IPS-20b (cell line): ENCODE results near the gene C10orf88.
"Not testable (repeated sequence)": the region's sequence is repeated elsewhere in the genome, so short reads cannot be mapped to it uniquely, and the experiment has no call there.

Source experiments
- H3K27ac ChIP-seq: one replicate; pipeline ENCODE4 v1.5.1; 2013; ENCODE audit warnings: low read length
- H3K27me3 ChIP-seq: 2 replicates; pipeline ENCODE4 v1.6.1; 2013; ENCODE audit warnings: mild to moderate bottlenecking, low read length, inconsistent platforms; ENCODE audit not compliant: insufficient read depth
- H3K36me3 ChIP-seq: 2 replicates; pipeline ENCODE4 v1.6.1; 2013; ENCODE audit warnings: low read depth, mild to moderate bottlenecking, inconsistent platforms, low read length, moderate library complexity; ENCODE audit not compliant: insufficient read depth
- H3K4me1 ChIP-seq: 2 replicates; pipeline ENCODE4 v1.6.1; 2013; ENCODE audit warnings: mild to moderate bottlenecking, control low read depth, inconsistent platforms, low read length, moderate library complexity; ENCODE audit not compliant: insufficient read depth
- H3K4me3 ChIP-seq: 2 replicates; pipeline ENCODE4 v1.5.1; 2013; ENCODE audit warnings: mild to moderate bottlenecking, low read length, inconsistent platforms
- H3K9ac ChIP-seq: 2 replicates; pipeline ENCODE4 v1.6.1; 2013; ENCODE audit warnings: low read depth, mild to moderate bottlenecking, inconsistent platforms, low read length, moderate library complexity
- H3K9me3 ChIP-seq: 2 replicates; pipeline ENCODE4 v1.6.1; 2013; ENCODE audit warnings: mild to moderate bottlenecking, low read depth, low read length, inconsistent platforms; ENCODE audit not compliant: insufficient read depth

The C10orf88 gene

DNA sequence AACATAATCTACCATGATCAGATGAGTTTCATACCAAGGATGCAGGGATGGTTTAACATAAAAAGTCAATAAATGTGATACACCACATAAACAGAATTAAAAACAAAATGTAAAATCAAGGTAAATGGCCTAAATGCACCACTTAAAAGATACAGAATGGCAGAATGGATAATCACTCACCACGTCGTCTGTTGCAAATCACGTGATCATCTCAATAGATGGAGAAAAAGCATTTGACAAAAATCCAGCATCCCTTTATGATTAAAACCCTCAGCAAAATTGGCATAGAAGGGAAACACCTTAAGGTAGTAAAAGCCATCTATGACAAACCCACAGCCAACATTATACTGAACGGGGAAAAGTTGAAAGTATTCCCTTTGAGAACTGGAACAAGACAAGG lies 50.2 kb downstream of the C10orf88 start:
- peaks cover 17% of the 10 kb centered on the region; the same call in 1 of the 2 replicates for H3K27me3 ChIP-seq
- H3K9ac ChIP-seq, H3K27ac ChIP-seq, H3K4me1 ChIP-seq, H3K36me3 ChIP-seq, H3K9me3 ChIP-seq, H3K4me3 ChIP-seq: not testable (repeated sequence)

DNA sequence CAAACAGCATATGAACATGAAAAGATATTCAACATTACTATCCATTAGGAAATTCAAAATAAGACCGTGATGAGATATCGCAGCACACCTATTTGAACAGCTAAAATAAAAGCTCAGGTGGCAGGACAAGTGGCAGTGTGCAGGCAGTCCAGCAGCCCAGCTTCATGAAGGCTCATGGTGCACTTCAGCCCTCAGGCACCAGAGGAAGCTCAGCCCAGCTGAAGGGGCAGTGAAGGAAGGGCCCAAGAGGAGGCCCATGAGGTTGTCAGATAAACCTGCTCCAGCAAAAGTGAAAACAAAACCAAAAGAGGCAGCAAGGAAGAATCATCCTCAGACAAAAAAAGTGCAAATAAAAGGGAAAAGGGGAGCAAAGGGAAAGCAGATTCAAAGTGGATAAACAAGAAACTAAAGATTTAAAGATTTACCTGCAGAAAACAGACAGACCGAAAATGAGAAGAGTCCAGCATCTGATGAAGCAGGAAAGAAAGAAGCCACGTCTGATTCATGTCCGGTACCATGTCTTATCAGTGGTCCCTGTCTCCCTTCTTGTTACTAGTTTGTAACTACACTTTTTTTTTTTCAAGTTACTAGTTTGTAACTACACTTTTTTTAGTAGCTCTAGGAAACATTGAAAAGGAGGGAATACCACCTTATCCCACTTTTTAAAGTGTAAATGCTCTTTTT lies 59.6 kb downstream of the C10orf88 start:
- Histone ChIP-seq H3K27me3 (no peaks in the 10 kb centered on the region), H3K4me3 (no peak overlapping the region), H3K4me1 (no peaks in the 10 kb centered on the region), H3K9me3 (no peaks in the 10 kb centered on the region), H3K27ac (no peak overlapping the region), H3K9ac (no peak overlapping the region), H3K36me3 (no peaks in the 10 kb centered on the region)

GRCh38 chr10:122884166-122884565 lies 69.9 kb downstream of the C10orf88 start:
- no peaks in the 10 kb centered on the region for H3K4me1 ChIP-seq
- no peak overlapping the region for H3K27ac ChIP-seq
- no peak overlapping the region for H3K4me3 ChIP-seq
- no peaks in the 10 kb centered on the region for H3K9me3 ChIP-seq
- H3K36me3 ChIP-seq, result no peaks in the 10 kb centered on the region
- H3K27me3 ChIP-seq, result peaks cover 15% of the 10 kb centered on the region; the same call in 1 of the 2 replicates
- H3K9ac ChIP-seq, result no peak overlapping the region

GRCh38 chr10:122882766-122883165 lies 71.3 kb downstream of the C10orf88 start:
- no peak overlapping the region for H3K4me3 ChIP-seq
- no peaks in the 10 kb centered on the region for H3K36me3 ChIP-seq
- H3K4me1 ChIP-seq, result peaks cover 3% of the 10 kb centered on the region; the same call in 1 of the 2 replicates
- no peak overlapping the region for H3K9ac ChIP-seq
- H3K27ac ChIP-seq, result no peak overlapping the region
- H3K27me3 ChIP-seq, result peaks cover 22% of the 10 kb centered on the region; the same call in 1 of the 2 replicates
- no peaks in the 10 kb centered on the region for H3K9me3 ChIP-seq
